GM19455 (cell line): Measurements from ENCODE around the gene OR8B12.
"Not testable (repeated sequence)": the region's sequence is repeated elsewhere in the genome, so short reads cannot be mapped to it uniquely, and the experiment has no call there.

ENCODE experiments used
- ATAC-seq: cut with Tn5 transposase; IDR thresholded peaks from one replicate; pipeline ENCODE4 v1.9.1; 2021; ENCODE audit not compliant: unreplicated experiment

Gene OR8B12

GRCh38 chr11:124520550-124520854, 23.0 kb downstream of the OR8B12 start:
- ATAC-seq, result no peak

- no peak for ATAC-seq
Measured at GRCh38 chr11:124519850-124520549, 23.5 kb downstream of the OR8B12 start.

- ATAC-seq, result no peak
Measured at GRCh38 chr11:124518989-124519451, 24.4 kb downstream of the OR8B12 start.

DNA sequence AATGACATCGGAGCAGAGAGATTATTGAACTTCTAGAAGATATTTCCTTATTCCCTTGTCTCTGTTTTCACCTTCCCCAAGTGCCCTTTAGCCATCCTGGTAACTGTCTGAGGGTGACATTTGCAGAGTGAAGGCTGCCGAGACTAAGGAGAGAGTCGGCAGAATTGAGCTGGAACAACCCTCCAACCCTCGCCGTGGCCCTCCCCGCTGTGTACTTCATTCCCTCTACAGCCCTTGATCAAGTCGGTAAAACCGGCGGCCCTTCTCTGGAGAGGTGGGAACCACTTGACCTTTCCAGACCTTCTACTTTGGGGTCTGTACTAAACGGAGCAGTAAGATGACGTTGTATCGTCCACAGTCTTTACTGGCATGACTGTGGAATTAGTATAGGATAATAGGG, 26.1 kb downstream of the OR8B12 start:
- no peak for ATAC-seq

- not testable (repeated sequence) for ATAC-seq
Measured at GRCh38 chr11:124514675-124515074, 28.8 kb downstream of the OR8B12 start.

DNA sequence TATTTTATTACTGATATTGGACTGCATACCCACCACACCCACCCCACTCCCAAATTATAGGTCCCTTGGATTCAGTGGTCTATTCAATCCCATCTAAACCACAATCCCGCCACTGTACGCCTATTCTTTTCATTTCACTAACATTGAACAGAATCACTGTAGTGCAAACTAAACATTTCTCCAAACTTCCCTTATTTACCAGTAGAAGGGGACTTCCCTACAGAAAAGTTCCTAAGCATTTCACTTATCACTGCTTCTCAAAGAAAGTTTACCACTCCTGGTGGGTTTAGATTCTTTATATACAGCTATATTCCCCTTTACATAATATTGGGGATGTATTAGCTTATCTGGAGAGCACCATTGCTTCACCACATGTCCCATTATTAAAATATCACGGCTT, 29.3 kb downstream of the OR8B12 start:
- no peak for ATAC-seq

DNA sequence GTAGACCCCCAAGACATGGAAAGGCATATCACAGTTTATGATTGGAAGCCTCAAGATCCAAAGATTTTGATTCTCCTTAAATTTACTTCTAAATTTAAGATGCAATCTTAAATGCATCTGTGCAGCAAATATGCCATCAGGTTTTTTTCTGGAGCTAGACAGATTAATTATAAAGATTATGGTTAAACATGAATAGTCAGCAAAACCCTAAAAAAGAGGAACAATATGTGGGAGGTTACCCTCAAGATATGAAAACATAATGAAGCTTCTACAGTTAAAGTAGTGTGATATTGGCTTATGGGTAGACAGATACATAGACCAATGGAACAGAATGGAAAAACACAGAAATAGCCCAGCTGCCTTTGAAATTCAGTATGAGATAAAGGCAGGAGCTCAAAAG, 31.7 kb downstream of the OR8B12 start:
- ATAC-seq, result no peak

DNA sequence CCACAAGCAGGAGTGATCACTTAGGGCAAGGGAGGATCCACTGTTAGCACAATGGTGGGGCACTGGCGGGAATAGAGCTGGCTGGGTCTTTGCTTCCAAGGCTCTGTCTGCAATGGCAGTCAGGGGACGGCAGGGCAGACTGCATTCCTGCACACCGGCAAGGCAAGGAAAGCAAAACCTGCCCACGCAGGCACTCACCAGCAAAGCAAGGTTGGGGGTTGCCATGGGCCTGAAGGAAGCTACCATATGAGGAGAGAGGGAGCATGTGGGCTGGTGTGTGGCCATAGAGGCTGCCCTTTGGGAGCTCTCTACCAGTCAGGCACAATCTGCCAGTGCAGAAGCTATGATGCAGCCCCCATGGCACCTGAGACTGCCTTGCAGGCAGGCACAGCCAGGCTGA, 33.2 kb downstream of the OR8B12 start:
- ATAC-seq, result no peak

- no peak for ATAC-seq
Measured at GRCh38 chr11:124499711-124500110, 43.7 kb downstream of the OR8B12 start.

DNA sequence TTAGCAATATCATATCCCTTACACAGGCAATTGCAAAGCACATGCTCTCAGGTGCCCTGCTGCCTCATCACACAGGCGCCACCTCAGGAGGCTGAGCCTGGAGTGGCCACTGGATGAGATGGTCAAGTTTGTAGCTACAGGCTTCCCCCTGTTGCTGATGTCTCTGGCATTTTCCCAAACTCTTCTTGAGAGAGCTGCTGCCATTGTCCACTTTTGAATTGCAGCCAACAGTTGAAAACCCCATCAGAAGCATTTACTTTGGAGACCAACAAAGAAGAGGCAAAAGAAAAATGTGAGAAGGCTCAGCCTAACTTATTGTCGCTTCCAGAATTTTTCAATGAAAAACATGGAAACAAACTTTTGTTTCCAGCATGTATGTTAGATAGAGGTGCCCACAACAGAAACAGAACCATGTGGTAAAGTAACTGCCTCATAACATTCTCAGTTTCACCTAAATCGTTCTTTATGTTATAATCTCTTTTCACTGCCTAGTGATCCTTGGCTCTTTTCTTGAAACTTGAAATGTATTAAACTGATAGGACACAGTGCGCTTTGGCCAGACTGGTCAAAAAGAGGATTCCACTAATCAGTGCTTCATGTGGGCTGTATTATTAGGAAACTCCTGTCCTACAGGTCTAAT, 50.3 kb downstream of the OR8B12 start:
- ATAC-seq, result no peak
